DMS 273 (cell line): Measurements from ENCODE around the gene TUBGCP3.

Experiments used
- DNase-seq: peaks from one replicate; lab custom pipeline; 2025; ENCODE audit not compliant: unreplicated experiment; lab: John Stamatoyannopoulos, UW

TUBGCP3 gene

DNA sequence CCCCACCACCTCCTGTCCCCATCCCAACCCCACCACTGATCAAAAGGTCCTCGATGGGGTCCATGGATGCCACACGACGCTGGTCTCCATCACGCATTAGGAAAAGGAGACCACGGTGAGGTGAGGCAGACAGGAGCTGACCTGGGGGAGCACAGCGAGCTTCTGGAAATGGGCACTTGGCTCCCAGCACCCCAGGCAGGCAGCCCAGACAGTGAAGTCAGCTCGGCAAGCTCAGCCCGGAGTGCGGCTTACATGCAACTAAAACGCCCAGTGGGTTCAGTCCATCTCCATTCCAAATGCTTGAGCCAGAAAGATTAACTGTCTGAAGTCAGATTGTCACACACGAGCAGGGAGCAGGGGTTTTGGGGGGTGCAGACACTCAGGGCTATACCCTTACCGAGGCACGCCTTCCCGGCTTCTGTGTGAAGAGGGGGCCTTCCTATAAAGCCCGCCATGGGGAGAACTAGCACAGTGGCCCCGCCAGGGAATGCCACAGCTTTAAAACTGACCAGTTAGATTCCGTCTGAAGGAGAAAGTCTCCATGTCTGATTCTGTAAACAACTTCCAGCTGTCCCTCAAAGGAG, 132.4 kb downstream of the TUBGCP3 start:
- DNase-seq: no peak

GRCh38 chr13:112454648-112455334, 133.2 kb downstream of the TUBGCP3 start:
- no peak for DNase-seq

DNA sequence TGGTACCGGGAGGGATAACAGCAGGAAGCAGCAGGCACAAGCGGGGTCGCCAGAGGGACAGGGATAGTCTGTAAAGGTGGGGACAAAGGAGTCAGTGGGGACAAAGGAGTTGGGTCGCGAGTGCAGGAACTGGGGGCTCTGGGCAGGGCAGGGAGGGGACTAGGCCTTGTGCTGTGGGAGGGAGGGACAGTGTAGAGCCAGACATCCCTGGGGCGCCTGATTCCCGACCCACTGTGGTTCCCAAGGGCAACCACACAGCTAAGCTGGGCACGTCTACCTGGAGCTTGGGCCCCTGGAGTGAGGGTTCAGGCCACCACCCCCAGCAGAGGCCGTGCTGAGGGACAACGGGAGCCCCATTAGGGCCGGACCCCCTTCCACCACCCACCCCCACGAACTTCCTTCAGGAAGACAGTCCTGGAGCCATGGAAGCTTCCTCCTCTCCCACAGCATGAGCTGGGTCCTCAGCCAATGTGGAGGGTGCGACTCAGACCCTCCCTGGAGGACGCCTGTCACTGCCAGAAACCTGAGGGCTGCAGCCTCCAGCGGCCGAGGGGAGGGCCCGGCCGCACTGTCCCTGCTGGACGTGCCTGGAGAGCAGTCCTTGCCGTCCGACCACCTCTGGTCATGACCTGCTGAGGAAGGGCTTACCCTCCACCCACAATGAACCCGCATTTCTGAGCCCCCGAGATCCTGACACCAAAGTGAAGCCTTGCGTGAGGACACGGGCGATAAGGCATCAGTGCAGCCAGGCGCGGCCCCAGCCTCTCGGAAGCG, 133.9 kb downstream of the TUBGCP3 start:
- DNase-seq: no peak

DNA sequence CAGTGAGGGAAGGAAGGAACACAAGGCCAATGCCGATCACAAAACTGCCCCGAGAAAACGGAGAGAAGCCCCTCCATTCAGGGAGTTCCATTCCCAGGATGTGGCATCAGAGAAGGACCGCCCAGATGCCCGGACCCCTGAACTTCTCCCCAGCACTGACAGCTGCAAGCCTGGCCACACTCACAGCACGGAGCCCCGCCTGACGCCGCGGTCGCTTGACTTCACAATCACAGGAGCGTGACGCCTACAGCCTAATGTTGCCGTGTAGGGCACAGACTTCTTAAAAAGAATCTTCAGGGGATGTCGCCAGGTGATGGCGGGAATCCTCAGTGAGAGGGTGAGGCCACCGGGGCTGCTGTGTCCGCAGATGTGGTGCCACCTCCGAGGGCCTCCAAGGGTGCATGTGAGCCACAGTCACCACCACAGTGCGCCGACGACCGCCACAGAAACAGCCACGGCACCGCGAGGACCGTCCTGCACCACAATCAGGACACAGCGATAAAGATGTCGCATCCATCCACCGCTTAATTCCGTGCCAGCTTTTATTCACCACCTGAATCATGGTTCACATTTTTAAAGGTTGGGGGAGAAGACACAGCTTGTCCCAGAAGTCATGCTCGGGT, 134.6 kb downstream of the TUBGCP3 start:
- DNase-seq: no peak

- no peak for DNase-seq
Measured at GRCh38 chr13:112452380-112453206, 135.4 kb downstream of the TUBGCP3 start.

DNA sequence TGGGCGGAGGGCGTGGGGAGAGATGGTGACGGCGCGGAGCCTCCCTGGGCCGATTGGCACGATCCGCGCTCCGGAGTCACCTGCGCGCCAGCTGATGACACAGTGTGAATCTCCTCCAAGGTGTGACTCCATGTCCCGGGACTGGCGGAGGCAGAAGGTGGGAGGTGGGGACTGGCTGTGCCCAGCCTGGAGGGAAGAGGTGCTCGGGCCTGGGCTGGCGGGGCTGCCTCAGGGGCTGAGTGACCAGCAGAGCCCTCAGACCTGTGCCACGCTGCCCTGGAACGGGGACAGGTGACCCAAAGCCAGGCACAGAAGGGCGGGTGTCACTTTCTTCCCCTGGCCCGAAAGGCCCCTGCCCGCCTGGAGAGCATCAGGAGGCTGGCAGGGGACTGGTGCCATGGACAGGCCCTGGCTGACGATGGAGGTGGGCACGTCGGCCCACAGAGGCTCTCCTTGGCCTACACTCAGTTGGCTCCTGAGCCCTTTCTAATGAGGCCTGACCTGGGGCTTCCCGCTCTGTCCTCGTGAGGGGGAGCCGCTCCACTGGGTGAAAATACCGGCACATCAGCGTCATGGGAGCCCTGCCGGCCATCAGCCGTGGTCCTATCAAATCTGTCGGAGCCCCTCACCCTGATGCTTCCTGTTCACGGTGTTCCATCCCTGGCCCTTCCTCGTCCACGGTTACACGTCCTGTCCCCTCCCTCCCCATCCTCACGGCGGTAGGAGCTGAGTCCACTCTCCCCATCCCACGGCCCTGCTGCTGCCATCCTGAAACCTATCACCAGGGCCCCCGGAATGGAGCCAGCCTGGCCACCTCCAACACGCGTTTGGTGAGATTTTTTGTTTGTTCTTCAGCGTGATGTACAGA, 136.2 kb downstream of the TUBGCP3 start:
- DNase-seq: no peak

DNA sequence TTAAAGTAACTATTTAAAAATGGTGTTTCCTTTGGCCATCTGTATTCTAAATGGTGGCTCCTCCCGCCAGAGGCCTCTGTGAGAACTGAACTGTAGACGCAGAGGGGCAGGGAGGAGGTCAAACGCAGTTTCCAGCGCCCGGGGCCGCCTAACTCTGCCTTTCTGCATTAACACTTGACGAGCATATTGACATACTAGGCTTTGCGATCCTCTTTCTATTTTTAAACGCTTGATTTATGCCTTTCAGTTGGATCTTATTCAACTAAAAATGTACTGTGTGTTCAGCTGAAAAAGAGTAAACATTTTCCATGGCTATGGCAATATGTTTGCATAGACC, 137.1 kb downstream of the TUBGCP3 start:
- DNase-seq: no peak

DNA sequence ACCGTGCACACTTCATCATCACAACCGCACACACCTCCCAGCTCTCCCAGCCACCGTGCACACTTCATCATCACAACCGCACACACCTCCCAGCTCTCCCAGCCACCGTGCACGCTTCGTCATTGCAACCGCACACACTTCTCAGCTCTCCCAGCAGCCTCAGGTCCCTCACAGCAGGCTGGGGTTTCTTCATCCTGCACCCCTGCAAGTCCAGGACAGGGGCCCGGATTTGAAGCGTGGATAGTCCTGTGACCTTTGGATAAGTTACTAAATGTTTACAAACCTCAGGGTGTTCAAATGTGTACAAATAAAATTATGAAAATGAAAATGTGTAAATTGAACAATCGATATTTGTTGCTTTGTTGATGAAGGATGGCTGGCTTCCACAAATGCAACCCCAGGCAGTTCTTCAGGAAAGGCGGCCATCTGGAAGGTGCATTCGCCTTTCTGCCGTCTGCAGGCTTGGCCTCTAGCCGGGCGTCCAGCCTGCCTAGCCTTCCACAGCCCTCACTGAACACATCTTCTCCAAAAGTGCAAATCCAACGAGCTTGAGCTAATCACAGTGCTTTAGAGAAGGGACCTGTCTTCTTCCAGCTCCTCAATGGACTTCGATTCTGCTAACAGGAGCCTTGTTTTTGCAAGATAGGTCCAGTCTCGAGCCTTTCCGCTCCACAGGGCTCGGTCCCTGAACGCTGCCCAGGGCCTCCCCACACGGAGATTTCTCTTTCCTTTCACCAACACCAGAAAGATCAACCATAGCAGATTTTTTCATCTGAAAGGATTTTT, 137.6 kb downstream of the TUBGCP3 start:
- no peak for DNase-seq

- no peak for DNase-seq
Measured at GRCh38 chr13:112449545-112449930, 138.4 kb downstream of the TUBGCP3 start.

DNA sequence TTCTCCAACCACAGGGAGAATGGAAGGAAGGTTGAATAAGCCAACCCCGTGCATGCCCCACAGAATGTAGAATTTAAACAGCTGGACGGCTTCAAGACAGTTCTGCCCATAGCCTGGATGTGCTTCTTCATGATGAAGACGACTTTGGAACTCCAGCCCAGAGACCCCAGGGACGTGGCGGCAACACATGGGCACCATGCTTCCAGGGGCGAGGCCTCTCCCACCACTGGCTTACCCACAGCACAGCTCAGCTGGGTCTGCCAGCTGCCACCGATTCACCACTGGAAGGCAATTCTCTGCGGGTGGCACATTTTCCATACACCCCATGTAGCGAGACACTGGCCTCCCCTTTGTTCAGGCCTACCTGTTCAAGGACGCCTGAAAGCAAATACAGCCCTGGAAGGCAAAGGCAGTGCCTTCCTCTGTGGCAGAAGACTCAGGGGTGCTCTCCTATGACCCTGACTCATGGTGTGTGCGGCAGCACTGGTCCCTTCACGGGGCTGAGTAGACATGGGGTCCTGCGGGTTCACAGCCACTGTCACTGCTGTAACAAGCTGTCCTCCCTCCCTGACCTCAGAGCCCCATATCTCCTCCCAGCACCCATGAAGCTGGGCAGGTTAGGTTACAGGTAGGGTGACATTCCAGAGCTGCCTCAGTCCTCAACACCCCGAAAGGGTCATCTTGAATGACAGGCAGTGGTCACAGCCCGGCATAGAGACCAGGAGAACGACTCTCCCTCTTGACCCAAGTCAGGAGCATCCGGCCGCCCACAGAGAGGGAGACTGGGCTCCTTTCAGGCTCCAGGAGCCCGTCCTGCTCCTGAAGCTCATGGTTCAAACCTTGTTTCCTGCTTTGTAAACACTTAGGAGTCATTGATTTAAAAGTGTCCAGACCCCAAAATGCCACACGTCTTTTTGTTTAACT, 139.1 kb downstream of the TUBGCP3 start:
- DNase-seq: no peak

DNA sequence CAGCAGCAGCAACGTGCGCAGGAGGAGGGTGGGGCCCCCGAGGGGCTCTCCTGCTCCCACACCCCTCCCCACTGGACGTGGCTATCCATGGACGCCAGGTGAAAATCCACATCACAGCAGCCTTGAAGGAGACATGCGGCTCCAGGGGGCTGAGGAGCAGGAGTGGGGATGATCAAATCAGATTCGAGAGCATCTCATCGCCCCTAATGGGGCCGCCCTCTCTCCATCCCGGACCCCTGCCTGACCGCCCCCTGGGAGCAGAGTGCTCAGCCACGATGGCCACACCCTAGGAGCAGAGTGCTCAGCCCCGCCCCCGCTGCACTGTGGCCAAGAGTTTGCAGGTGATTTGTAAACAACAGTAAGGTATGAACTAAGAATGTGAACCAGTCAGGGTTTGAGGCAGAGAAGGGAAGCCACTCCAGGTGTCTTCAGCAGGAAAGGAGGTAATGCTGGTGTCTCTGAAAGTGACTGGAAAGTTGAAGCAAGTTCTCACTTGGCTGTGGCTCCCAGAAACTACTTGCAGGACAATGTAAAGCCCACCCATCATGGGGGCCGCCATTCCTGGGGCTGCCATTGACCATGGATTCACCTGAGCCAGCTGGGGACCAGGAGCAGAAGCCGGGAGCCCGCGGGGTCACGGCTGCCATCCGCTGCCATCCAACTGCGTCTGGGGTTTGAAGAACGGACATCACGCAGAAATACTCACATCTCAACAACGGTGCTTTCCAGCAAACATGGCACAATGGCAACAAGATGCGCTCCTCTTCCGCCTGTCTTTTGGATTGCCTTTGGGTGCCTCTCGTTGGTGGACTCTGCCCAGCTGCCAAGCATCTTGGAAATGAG, 140.0 kb downstream of the TUBGCP3 start:
- DNase-seq: no peak

- DNase-seq: no peak
Measured at GRCh38 chr13:112447306-112447705, 140.6 kb downstream of the TUBGCP3 start.

GRCh38 chr13:112446867-112447266, 141.1 kb downstream of the TUBGCP3 start:
- DNase-seq: no peak

DNA sequence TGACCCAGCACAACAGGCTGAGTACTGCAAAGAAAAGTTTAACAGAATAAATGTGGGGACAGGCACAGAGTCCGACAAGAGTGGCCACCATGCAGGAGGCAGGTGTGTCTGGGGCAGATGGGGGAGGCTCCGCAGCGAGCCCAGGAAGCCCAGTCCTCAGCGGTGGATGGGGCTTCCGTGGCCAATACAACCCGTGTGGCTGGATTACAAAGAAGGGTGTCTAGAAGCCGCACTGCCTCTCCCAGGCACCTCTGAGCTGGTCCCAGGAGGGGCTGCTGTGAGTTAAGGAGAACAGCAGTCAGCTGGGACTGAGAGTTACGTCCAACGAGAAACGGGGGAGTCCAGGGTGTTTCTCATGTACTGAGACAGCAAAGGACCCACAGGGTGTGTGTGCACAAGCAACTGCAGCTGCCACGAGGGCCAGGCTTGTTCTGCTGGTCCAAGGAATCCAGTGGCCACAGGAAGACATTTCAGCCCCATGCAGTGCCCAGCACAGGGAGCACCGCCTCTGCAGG, 141.5 kb downstream of the TUBGCP3 start:
- DNase-seq: no peak

DNA sequence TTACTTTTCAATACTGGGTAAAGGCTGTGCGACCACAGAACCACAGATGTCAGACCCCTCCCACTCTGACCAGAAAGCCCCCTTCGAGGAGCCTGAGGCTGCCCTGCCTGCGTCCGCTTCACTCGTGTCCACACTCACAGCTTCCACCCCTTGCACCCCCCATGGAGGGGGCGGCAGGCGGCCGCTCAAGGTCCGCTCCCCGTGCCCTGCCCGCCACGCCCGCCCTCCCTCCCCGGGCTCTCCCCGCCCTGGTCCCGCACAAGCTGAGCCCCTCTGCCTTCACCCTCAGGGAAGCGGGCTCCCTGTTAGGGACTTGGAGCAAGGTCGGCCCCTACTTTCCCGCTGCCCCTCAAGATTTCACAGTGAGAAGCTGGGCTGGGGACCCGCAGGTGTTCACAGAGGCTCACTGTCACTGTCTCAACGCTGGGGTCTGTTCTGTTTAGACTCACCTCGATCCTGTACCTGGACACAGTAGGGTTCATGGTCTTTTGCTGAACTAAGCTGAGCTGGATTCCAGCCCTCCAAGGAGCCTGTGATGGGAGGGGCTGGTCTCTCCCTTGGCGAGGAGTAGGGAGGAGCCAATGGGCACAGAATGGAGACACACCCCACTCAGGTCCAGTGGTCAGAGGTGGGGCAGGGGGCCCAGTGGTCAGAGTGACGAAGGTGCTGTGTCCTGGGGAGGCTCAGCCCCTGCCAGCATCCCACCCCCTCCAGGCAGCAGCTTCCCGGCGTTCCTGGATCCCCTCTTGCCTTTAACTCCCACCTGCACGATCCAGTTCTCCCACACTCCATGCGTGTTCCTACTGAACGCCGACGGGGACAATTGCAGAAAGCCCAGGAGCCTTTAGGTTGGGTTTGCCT, 142.3 kb downstream of the TUBGCP3 start:
- peak; percentile 2 for DNase-seq
